Adrenal gland (tissue), 12 donors: ENCODE results near the gene GDAP1L1. TPM values are rescaled to one million over a fixed set of nuclear protein-coding genes. Genes with fewer than 3 reads are reported as not detected.

Experiments used
- DNase-seq, 7 donors: peaks; one replicate each; pipeline ENCODE4 v3.0.0-alpha.2; 2019 to 2020
- H3K27ac ChIP-seq, 5 donors: fragments of 200-600 bp; sonication (generic) in 4 of 5; 1 replicate in 3 of 5; 2 replicates in 2 of 5; pipeline versions ENCODE4 v1.5.1 to v1.8.0; 2016 to 2020; ENCODE audit warnings: mild to moderate bottlenecking in 1 of 5
- H3K27me3 ChIP-seq: fragments of 200-600 bp; 2 replicates; pipeline ENCODE4 v1.8.0; 2021
- H3K36me3 ChIP-seq, 2 donors: fragments of 200-600 bp; replicated peaks in 1 of 2; 1 replicate in 1 of 2; 2 replicates in 1 of 2; pipeline versions ENCODE4 v1.5.1 to v1.8.0; 2018 to 2022
- H3K4me1 ChIP-seq, 2 donors: fragments of 200-600 bp; replicated peaks in 1 of 2; 1 replicate in 1 of 2; 2 replicates in 1 of 2; pipeline versions ENCODE4 v1.5.1 to v1.8.0; 2018 to 2021
- H3K4me3 ChIP-seq, 4 donors: fragments of 200-600 bp; sonication (generic) in 3 of 4; one replicate each; pipeline ENCODE4 v1.5.1; 2016 to 2018
- H3K9me3 ChIP-seq, 3 donors: fragments of 200-600 bp; sonication (generic) in 1 of 3; replicated peaks in 1 of 3; 1 replicate in 2 of 3; 2 replicates in 1 of 3; pipeline versions ENCODE4 v1.5.1 to v1.8.0; 2016 to 2021
- POLR2A ChIP-seq, 2 donors: fragments of 450-650 bp; IDR thresholded peaks; one replicate each; pipeline ENCODE4 v1.6.1; 2017; ENCODE audit warnings: antibody characterized with exemption in 2 of 2, mild to moderate bottlenecking in 2 of 2, moderate library complexity in 1 of 2
- WGBS, 4 donors: extraction: QIAGEN DNeasy Blood & Tissue Kit in 2 of 4; methylation state at CpG; one replicate each; pipeline versions ENCODE4 v1.1.5 to v1.1.7; 2013 to 2017; 5-methylcytosine and 5-hydroxymethylcytosine counted together
- intact Hi-C, 2 donors: fragments of 100-400 bp; cut with DNase I; formaldehyde crosslinking; loops; one replicate each; pipeline versions ENCODE4 v1.14.1 to v1.15.0; 2022 to 2023
- polyA plus RNA-seq, 3 donors: library from polyadenylated mRNA; stranded (reverse); fragments of 200-250 nt in 2 of 3; fragments of 350-450 nt in 1 of 3; fragmentation: Illumina TruSeq in 1 of 3; extraction: RNeasy Lipid Tissue Mini Kit (QIAGEN cat#74804) in 1 of 3; gene quantifications; one replicate each; pipeline ENCODE4 v1.2.3, GENCODE V29; 2013 to 2014
- total RNA-seq, 9 donors: library from RNA; depleted of rRNA in 4 of 9; stranded (reverse); fragments of >200 nt in 4 of 9; fragments of 120-200 nt in 1 of 9; fragmentation: NEBNext Ultra II Directional in 1 of 9; extraction: Animal tissue kit (Norgen Biotek cat#: 25700) in 1 of 9; gene quantifications; one replicate each; pipeline versions ENCODE4 v1.1.0 to v1.2.4, GENCODE V29; 2013 to 2023
- TF ChIP-seq, protein P1 (sequence below), 6 experiments: fragments of 450-650 bp in 4 of 6; fragments of 200-600 bp in 2 of 6; sonication (generic) in 1 of 6; IDR thresholded peaks; 1 replicate in 5 of 6; 2 replicates in 1 of 6; pipeline versions ENCODE4 v1.5.1 to v1.8.0; 2016 to 2021; ENCODE audit warnings: antibody characterized with exemption in 6 of 6, mild to moderate bottlenecking in 2 of 6, moderate library complexity in 1 of 6
- donor health status: healthy with polysubstance abuse.
- donor health status: Bipolar disorder and iron deficiency.
- donor health status: DM: yes; HTN: yes; CAD: no.
- donor health status: DM: no; HTN: no; CAD: no.
- donor health status: DM: no; HTN: no; CAD: no.
- donor health status: DM: yes; HTN: yes; CAD: no.

Gene GDAP1L1
- total and polyA plus RNA-seq, 12 donors = 0.51 to 8.0 (median 1.4) TPM

GRCh38 chr20:44310664-44311639 lies 63.8 kb downstream of the GDAP1L1 start, which contains the start of gene FITM2:
Gene FITM2 (minus strand): TSS chr20:44311202. CDS start chr20:44311148, 54 bp downstream.
- WGBS, 4 donors = 2 to 9% (median 2%) methylated on average over 9 to 70 of the region's 70 CpGs
- Histone ChIP-seq H3K27ac (peak within 1 kb of the TSS; percentile 5 to 86 (median 67)), H3K36me3 (no peaks in the 10 kb centered on the region), H3K4me3 (peak within 1 kb of the TSS; percentile 67 to 95 (median 74)), H3K9me3 (no peaks in the 10 kb centered on the region), H3K27me3 (no peaks in the 10 kb centered on the region), H3K4me1 (peaks cover 13 to 17% of the 10 kb centered on the region in 2 donors)
- peak; percentile 98 to 99 (median 99) for DNase-seq
- peak in 1 of 2 donors; percentile 62 for TF ChIP-seq POLR2A (IDR thresholded peaks at IDR 0.05)
- TF ChIP-seq, protein P1, sequence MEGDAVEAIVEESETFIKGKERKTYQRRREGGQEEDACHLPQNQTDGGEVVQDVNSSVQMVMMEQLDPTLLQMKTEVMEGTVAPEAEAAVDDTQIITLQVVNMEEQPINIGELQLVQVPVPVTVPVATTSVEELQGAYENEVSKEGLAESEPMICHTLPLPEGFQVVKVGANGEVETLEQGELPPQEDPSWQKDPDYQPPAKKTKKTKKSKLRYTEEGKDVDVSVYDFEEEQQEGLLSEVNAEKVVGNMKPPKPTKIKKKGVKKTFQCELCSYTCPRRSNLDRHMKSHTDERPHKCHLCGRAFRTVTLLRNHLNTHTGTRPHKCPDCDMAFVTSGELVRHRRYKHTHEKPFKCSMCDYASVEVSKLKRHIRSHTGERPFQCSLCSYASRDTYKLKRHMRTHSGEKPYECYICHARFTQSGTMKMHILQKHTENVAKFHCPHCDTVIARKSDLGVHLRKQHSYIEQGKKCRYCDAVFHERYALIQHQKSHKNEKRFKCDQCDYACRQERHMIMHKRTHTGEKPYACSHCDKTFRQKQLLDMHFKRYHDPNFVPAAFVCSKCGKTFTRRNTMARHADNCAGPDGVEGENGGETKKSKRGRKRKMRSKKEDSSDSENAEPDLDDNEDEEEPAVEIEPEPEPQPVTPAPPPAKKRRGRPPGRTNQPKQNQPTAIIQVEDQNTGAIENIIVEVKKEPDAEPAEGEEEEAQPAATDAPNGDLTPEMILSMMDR (IDR thresholded peaks at IDR 0.05) = peak; percentile 91 to 98 (median 94)
- intact Hi-C loops = loop anchor here (2.0 to 5.0 kb wide), 3 partner anchors 94 to 199 kb away; no protein-coding TSS in a partner anchor

DNA sequence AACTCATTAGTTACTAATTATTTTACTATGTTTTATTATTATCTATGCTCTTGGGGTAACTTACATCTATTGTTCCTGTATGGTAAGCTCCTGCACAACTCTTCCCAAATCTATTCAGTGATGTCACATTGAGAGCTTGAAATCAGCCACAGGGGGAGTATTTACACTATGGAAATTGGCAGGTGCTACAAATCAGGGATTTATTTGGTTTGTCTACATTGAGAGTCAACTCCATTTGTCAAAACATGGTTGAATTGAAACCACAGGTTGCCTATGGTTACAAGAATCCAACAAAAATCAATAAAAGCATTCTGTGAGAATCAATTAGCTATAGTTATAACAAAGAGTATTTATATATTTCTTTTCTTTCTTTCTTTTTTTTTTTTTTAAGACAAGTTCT lies 67.8 kb downstream of the GDAP1L1 start:
- intact Hi-C loops = loop anchor here in 1 of 2 donors (5.0 kb wide), 2 partner anchors 98 to 203 kb away; no protein-coding TSS in a partner anchor

DNA sequence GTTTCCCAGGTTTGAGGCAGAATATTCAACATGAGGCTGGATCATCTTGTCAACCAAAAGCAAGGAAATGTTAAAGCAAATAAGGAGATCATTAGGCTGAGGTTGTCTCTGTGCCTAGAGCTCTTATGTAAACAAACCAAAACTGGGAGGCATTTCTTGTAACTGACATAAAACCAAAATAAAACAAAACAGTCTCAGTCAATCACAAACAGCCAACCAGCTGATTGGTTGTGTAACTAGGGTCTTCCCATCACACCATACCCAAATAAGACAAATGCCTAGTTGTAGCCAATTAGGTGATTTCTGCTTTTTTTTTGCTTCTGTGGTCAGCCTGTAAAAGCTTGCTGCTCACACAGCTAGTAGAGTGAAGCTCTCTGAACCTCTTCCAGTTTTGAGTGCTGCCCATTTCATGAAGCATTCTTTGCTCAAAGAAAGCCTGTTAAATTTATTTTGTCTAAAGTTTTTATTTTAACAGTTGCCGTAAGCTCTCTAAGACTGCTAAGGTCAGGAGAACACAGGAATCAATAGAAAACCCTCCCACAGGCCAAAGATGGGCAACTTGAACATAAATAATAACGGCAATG lies 72.8 kb downstream of the GDAP1L1 start:
- intact Hi-C loops = no loop called here
- no peak overlapping the region for H3K4me3 ChIP-seq
- no peaks in the 10 kb centered on the region for H3K4me1 ChIP-seq
- DNase-seq = no peak
- no peaks in the 10 kb centered on the region for H3K9me3 ChIP-seq
- no peak overlapping the region for H3K27ac ChIP-seq
- H3K36me3 ChIP-seq = no peaks in the 10 kb centered on the region
- TF ChIP-seq POLR2A (IDR thresholded peaks at IDR 0.05) = no peak
- TF ChIP-seq, protein P1 (IDR thresholded peaks at IDR 0.05) = no peak
- no peaks in the 10 kb centered on the region for H3K27me3 ChIP-seq
- 88 to 97% (median 92%) methylated on average over 2 of the region's 2 CpGs for WGBS, 4 donors

More for the DNA sequence above, 67.8 kb downstream of the GDAP1L1 start:
- DNase-seq = no peak
- no peaks in the 10 kb centered on the region for H3K27me3 ChIP-seq
- H3K36me3 ChIP-seq = no peaks in the 10 kb centered on the region
- H3K27ac ChIP-seq = no peak overlapping the region
- H3K4me3 ChIP-seq = no peak overlapping the region
- peaks cover 5 to 6% of the 10 kb centered on the region in 2 donors for H3K4me1 ChIP-seq
- TF ChIP-seq POLR2A (IDR thresholded peaks at IDR 0.05) = no peak
- TF ChIP-seq, protein P1 (IDR thresholded peaks at IDR 0.05) = no peak
- H3K9me3 ChIP-seq = no peaks in the 10 kb centered on the region

GRCh38 chr20:44324343-44324742 lies 77.2 kb downstream of the GDAP1L1 start:
- Histone ChIP-seq H3K27me3 (peaks cover 10% of the 10 kb centered on the region), H3K27ac (no peak overlapping the region), H3K9me3 (no peaks in the 10 kb centered on the region), H3K4me1 (peaks cover 0 to 6% of the 10 kb centered on the region in 2 donors), H3K4me3 (no peak overlapping the region), H3K36me3 (no peaks in the 10 kb centered on the region)
- TF ChIP-seq, protein P1 (IDR thresholded peaks at IDR 0.05) = no peak
- no peak for TF ChIP-seq POLR2A (IDR thresholded peaks at IDR 0.05)
- WGBS, 4 donors = 25 to 80% (median 38%) methylated on average over 1 of the region's 1 CpG
- no peak for DNase-seq
- intact Hi-C loops = no loop called here
